Measurements from ENCODE around the gene LDAF1. TPM values are rescaled to one million over a fixed set of nuclear protein-coding genes. Genes with fewer than 3 reads are reported as not detected.

LDAF1 gene
- total RNA-seq (2022; extraction: Qiagen RNA extraction), result 17.2 to 27.2 TPM (median 18.2 TPM) in 5 replicates

DNA sequence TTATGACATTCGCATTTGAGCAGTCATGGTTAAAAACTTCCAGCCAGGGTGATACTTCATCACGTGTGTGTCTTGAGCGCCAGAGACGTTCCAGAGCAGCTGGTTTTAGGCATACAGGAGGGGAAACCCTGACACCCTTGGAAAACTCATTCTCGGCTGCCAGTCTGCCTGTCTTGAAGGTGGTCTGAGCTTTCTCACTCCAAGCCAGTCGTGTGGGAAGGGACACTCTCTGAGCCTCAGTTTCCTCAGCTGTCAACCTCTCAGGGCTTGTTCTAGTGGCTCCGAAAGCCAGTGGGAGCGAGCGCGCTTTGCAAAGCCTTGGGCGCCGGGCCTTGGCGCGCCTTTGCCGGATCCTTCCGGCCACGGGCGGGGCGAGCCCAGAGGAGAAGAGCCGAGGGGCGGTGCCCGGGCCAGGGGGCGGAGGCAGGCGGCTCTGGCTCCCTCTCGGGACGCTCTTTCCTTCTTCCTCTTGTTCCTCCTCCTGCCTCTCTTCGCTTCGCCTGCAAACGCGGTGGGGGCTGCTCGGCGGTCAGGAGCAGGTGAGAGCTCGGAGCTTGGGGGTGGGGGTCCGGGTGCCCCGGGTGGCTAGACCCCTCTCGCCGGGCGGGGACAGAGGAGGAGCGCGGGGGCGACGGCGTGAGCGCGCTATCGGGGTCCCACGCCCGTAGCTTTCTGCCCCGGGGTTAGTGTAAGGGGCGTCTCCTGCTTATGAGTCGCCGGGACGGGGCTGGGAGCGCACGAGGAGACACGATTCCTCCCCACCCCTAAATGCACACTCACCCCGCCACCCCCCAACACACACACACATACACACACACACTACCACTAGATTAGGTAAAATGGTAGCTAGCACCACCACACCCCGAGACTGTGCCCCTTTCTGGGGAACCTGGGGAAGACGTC lies at the start of gene LDAF1:
Gene LDAF1, plus strand, starts transcription at position 467 of the 903 bp plus-strand sequence. CDS start 2,509 bp downstream, outside the sequence.

DNA sequence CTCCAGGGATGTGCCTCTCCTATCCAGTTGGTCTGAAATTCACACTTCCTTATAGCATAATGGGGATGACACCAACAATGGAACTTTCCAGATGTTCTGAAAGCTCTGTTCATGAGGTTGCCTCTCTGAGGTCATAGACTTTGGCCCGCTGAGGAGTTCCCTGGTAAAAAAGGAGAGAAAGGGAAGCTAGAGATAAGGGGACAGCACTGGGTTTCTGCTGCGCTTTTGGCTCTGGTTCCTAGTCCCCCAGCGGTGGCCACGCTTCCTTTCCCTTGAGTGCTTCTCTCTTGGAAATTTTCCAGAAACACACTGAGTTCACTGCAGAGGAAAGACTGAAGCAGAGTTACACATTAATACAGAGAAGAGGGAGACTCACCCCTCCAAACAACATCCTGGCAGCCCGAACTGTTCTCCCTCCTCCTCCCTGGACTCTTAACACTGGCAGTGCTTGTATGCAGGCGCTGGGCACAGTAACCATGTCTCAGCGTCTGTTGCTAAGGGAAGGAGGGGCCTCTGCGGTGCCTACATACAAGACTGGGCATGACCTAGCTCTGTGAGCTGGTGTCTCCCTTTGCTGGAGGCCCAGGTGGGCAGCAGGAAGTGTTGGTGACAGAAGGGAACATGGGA lies 8.0 kb upstream of the LDAF1 start, which contains the start of gene DNAH3:
Gene DNAH3, minus strand, starts transcription at position 472 of the 627 bp plus-strand sequence. CDS start 527 bp downstream, outside the sequence.

DNA sequence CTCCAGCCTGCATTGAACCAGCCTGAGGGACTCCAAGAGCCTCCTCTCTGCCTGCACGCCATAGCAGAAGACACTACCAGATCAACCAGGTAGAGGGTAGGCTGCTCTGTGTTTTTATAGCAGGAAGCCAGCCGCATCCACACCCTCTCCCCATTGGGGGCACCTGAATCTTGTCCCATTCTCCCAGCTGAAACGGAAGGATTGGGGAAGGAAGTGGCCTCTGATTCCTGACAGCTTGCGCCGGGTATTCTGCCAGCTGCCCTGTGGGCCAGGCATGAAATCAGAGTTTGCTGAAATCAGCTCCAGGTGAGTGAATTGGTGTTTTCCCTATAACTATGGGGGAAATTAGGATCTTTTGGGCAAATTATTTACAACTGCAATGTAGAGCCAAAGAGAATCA lies 53.0 kb downstream of the LDAF1 start, which contains the start of gene ZP2:
Gene ZP2, minus strand, starts transcription at position 89 of the 400 bp plus-strand sequence. Its CDS starts 27 bp downstream, at position 62.

Other genes starting within 250 kb of the LDAF1 start
- 0.11 to 0.17 TPM (median 0.13 TPM) in 5 replicates for gene DNAH3, start 7.8 kb upstream of the LDAF1 start, total RNA-seq (2022; extraction: Qiagen RNA extraction)
- not detected in 5 replicates for gene ZP2, start 52.9 kb downstream of the LDAF1 start, total RNA-seq (2022; extraction: Qiagen RNA extraction)
- 0.03 to 0.06 TPM (median 0.05 TPM) in 3 of 5 replicates, not detected in the others for gene ANKS4B, start 75.0 kb downstream of the LDAF1 start, total RNA-seq (2022; extraction: Qiagen RNA extraction)
- gene CRYM, start 119.6 kb downstream of the LDAF1 start, total RNA-seq (2022; extraction: Qiagen RNA extraction), result 1.4 to 2.3 TPM (median 2.0 TPM) in 5 replicates

All from A549 treated with Hydrocortisone at 1 μM for 4 hours (cell line).